ENCODE data around the gene FCN2.

The FCN2 gene

GRCh38 chr9:134895908-134896833, 15.6 kb downstream of the FCN2 start:
- H3K27me3 ChIP-seq = peaks cover 24% of the 10 kb centered on the region
- H3K27ac ChIP-seq = no peak overlapping the region
- no peaks in the 10 kb centered on the region for H3K36me3 ChIP-seq
- no peaks in the 10 kb centered on the region for H3K9me3 ChIP-seq
- TF ChIP-seq, protein P1, sequence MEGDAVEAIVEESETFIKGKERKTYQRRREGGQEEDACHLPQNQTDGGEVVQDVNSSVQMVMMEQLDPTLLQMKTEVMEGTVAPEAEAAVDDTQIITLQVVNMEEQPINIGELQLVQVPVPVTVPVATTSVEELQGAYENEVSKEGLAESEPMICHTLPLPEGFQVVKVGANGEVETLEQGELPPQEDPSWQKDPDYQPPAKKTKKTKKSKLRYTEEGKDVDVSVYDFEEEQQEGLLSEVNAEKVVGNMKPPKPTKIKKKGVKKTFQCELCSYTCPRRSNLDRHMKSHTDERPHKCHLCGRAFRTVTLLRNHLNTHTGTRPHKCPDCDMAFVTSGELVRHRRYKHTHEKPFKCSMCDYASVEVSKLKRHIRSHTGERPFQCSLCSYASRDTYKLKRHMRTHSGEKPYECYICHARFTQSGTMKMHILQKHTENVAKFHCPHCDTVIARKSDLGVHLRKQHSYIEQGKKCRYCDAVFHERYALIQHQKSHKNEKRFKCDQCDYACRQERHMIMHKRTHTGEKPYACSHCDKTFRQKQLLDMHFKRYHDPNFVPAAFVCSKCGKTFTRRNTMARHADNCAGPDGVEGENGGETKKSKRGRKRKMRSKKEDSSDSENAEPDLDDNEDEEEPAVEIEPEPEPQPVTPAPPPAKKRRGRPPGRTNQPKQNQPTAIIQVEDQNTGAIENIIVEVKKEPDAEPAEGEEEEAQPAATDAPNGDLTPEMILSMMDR (IDR thresholded peaks at IDR 0.05) = no peak
- no peaks in the 10 kb centered on the region for H3K4me1 ChIP-seq (ENCODE audit: control insufficient read depth in 1 of 2, insufficient read depth in 1 of 2, low read depth in 1 of 2, low read length in 1 of 2)
- no peak overlapping the region for H3K4me3 ChIP-seq (ENCODE audit: low read depth in 1 of 2, low read length in 1 of 2)

GRCh38 chr9:134896834-134897583, 16.4 kb downstream of the FCN2 start:
- peaks cover 22% of the 10 kb centered on the region for H3K27me3 ChIP-seq
- H3K9me3 ChIP-seq = no peaks in the 10 kb centered on the region
- H3K4me3 ChIP-seq (ENCODE audit: low read depth in 1 of 2, low read length in 1 of 2) = no peak overlapping the region
- H3K27ac ChIP-seq = no peak overlapping the region
- TF ChIP-seq, protein P1 (IDR thresholded peaks at IDR 0.05) = no peak
- H3K4me1 ChIP-seq (ENCODE audit: control insufficient read depth in 1 of 2, insufficient read depth in 1 of 2, low read depth in 1 of 2, low read length in 1 of 2) = no peaks in the 10 kb centered on the region
- no peaks in the 10 kb centered on the region for H3K36me3 ChIP-seq

- H3K9me3 ChIP-seq = no peaks in the 10 kb centered on the region
- H3K27ac ChIP-seq = no peak overlapping the region
- H3K4me3 ChIP-seq (ENCODE audit: low read depth in 1 of 2, low read length in 1 of 2) = no peak overlapping the region
- H3K36me3 ChIP-seq = no peaks in the 10 kb centered on the region
- H3K27me3 ChIP-seq = peaks cover 22% of the 10 kb centered on the region
- H3K4me1 ChIP-seq (ENCODE audit: control insufficient read depth in 1 of 2, insufficient read depth in 1 of 2, low read depth in 1 of 2, low read length in 1 of 2) = no peaks in the 10 kb centered on the region
- TF ChIP-seq, protein P1 (IDR thresholded peaks at IDR 0.05) = no peak
These were observed 17.1 kb downstream of the FCN2 start for GRCh38 chr9:134897584-134898170.

DNA sequence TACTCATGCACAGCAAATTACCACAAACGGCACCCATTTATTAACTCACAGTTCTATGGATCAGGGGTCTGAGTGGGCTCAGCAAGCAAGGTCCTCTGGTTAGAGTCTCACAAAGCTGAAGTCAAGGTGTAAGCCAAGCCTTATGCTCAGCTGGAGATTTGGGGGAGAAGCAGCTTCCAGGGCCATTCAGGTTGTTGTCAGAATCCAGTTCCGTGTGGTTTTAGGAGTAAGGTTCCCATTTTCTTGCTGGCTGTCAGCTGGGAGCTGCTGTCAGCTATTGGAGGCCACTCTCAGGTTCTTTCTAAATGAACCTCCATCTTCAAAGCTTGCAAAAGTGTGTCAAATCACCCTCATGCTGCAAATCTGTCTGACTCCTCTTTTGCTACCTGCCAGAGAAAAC, 17.7 kb downstream of the FCN2 start:
- Histone ChIP-seq H3K4me1 (ENCODE audit: control insufficient read depth in 1 of 2, insufficient read depth in 1 of 2, low read depth in 1 of 2, low read length in 1 of 2) (no peaks in the 10 kb centered on the region), H3K27me3 (peaks cover 22% of the 10 kb centered on the region), H3K36me3 (no peaks in the 10 kb centered on the region), H3K4me3 (ENCODE audit: low read depth in 1 of 2, low read length in 1 of 2) (no peak overlapping the region), H3K9me3 (no peaks in the 10 kb centered on the region), H3K27ac (no peak overlapping the region)
- TF ChIP-seq, protein P1 (IDR thresholded peaks at IDR 0.05) = no peak

GRCh38 chr9:134899168-134899567, 18.6 kb downstream of the FCN2 start:
- Histone ChIP-seq H3K4me3 (ENCODE audit: low read depth in 1 of 2, low read length in 1 of 2) (no peak overlapping the region), H3K4me1 (ENCODE audit: control insufficient read depth in 1 of 2, insufficient read depth in 1 of 2, low read depth in 1 of 2, low read length in 1 of 2) (no peaks in the 10 kb centered on the region), H3K27me3 (peaks cover 22% of the 10 kb centered on the region), H3K36me3 (no peaks in the 10 kb centered on the region), H3K27ac (no peak overlapping the region), H3K9me3 (no peaks in the 10 kb centered on the region)
- TF ChIP-seq, protein P1 (IDR thresholded peaks at IDR 0.05) = no peak
